Naive thymus-derived CD8-positive, alpha-beta T cell (primary cell): ENCODE results near the gene TSPAN14. TPM values are rescaled to one million over a fixed set of nuclear protein-coding genes. Genes with fewer than 3 reads are reported as not detected.

Source experiments
- ATAC-seq, 2 donors: fragments of 150-1000 bp; cut with Tn5 transposase in 1 of 2; sonication (Bioruptor Pico), chemical (Tn5 transposase) in 1 of 2; 1 replicate in 1 of 2; 2 replicates in 1 of 2; pipeline ENCODE4 v1.10.0; 2021; ENCODE audit warnings: mild to moderate bottlenecking in 2 of 2, moderate library complexity in 2 of 2
- POLR2A ChIA-PET: fragments of 350-600 bp; sonication (Branson Sonifier 250); formaldehyde crosslinking; loops from one replicate; lab custom pipeline; 2021; ENCODE audit warnings: antibody characterized with exemption; lab: Charles Lee
- DNase-seq, 10 donors: peaks; one replicate each; pipeline versions ENCODE4 v3.0.0 to v3.0.0-alpha.2; 2020 to 2022
- H3K27ac Mint-ChIP-seq, 10 donors: one replicate each; pipeline ENCODE4 v1.8.0; 2020 to 2022; ENCODE audit warnings: mild to moderate bottlenecking in 10 of 10, mixed read lengths in 10 of 10, moderate library complexity in 4 of 10, inconsistent platforms in 1 of 10
- H3K27me3 Mint-ChIP-seq, 5 donors: one replicate each; pipeline ENCODE4 v1.8.0; 2021 to 2022; ENCODE audit warnings: mixed read lengths in 5 of 5
- H3K36me3 Mint-ChIP-seq, 3 donors: one replicate each; pipeline ENCODE4 v1.8.0; 2020 to 2022; ENCODE audit warnings: mixed read lengths in 3 of 3, mild to moderate bottlenecking in 2 of 3, inconsistent platforms in 1 of 3
- H3K4me1 Mint-ChIP-seq, 4 donors: one replicate each; pipeline ENCODE4 v1.8.0; 2021 to 2022; ENCODE audit warnings: mixed read lengths in 4 of 4
- H3K4me3 Mint-ChIP-seq, 10 donors: one replicate each; pipeline ENCODE4 v1.8.0; 2020 to 2022; ENCODE audit warnings: mild to moderate bottlenecking in 10 of 10, mixed read lengths in 10 of 10, moderate library complexity in 6 of 10, inconsistent platforms in 1 of 10
- H3K9me3 Mint-ChIP-seq, 9 donors: one replicate each; pipeline ENCODE4 v1.8.0; 2020 to 2022; ENCODE audit warnings: mixed read lengths in 9 of 9, mild to moderate bottlenecking in 3 of 9, inconsistent platforms in 1 of 9, moderate library complexity in 1 of 9
- polyA plus RNA-seq, 3 donors: library from polyadenylated mRNA; unstranded; fragments of 300-500 nt; fragmentation: Illumina TruSeq; gene quantifications; one replicate each; pipeline ENCODE4 v1.2.3, GENCODE V29; 2021
- total RNA-seq, 8 experiments: library from RNA in 2 of 8; stranded (reverse) in 2 of 8; gene quantifications; one replicate each; pipeline ENCODE4 v1.2.3 and lab custom pipeline; 2021 to 2026

Gene TSPAN14
- total and polyA plus RNA-seq, 5 experiments from 2014 or later: 152 to 293 (median 163) TPM

GRCh38 chr10:80535671-80536360, 81.7 kb downstream of the TSPAN14 start:
- no peaks in the 10 kb centered on the region for H3K9me3 Mint-ChIP-seq
- POLR2A ChIA-PET: interaction anchor here (0.6 to 1.4 kb wide), 9 partner anchors 9 to 70 kb away, joined by 3 to 5 read pairs (median 4); no protein-coding TSS in a partner anchor
- peaks cover 18 to 46% (median 38%) of the 10 kb centered on the region in 4 donors for H3K4me1 Mint-ChIP-seq
- ATAC-seq: peak; percentile 84 to 86
- H3K36me3 Mint-ChIP-seq: peaks cover 0 to 7% (median 2%) of the 10 kb centered on the region in 3 donors
- H3K27ac Mint-ChIP-seq: peak overlapping the region; percentile 97 to 100 (median 99)
- no peaks in the 10 kb centered on the region for H3K27me3 Mint-ChIP-seq
- peak overlapping the region; percentile 84 to 98 (median 92) for H3K4me3 Mint-ChIP-seq
- DNase-seq: peak; percentile 54 to 83 (median 67)

- DNase-seq (no peak), ATAC-seq (no peak)
- H3K36me3 Mint-ChIP-seq: peaks cover 0 to 7% (median 2%) of the 10 kb centered on the region in 3 donors
- peaks cover 15 to 45% (median 33%) of the 10 kb centered on the region in 4 donors for H3K4me1 Mint-ChIP-seq
- peak overlapping the region; percentile 97 to 100 (median 99) for H3K27ac Mint-ChIP-seq
- POLR2A ChIA-PET: interaction anchor here (0.6 to 1.4 kb wide), 9 partner anchors 9 to 71 kb away, joined by 3 to 5 read pairs (median 4); no protein-coding TSS in a partner anchor
- H3K9me3 Mint-ChIP-seq: no peaks in the 10 kb centered on the region
- peak overlapping the region; percentile 84 to 98 (median 92) for H3K4me3 Mint-ChIP-seq
- no peaks in the 10 kb centered on the region for H3K27me3 Mint-ChIP-seq
Observed at GRCh38 chr10:80536361-80536835, 82.3 kb downstream of the TSPAN14 start.

- no peaks in the 10 kb centered on the region for H3K27me3 Mint-ChIP-seq
- peak overlapping the region; percentile 59 to 98 (median 86) for H3K4me3 Mint-ChIP-seq
- H3K4me1 Mint-ChIP-seq: peaks cover 11 to 45% (median 25%) of the 10 kb centered on the region in 4 donors
- peaks cover 0 to 6% (median 2%) of the 10 kb centered on the region in 3 donors for H3K36me3 Mint-ChIP-seq
- peak overlapping the region; percentile 52 to 99 (median 94) for H3K27ac Mint-ChIP-seq
- DNase-seq: no peak
- H3K9me3 Mint-ChIP-seq: no peaks in the 10 kb centered on the region
- POLR2A ChIA-PET: interaction anchor here (0.8 to 1.4 kb wide), 4 partner anchors 19 to 72 kb away, joined by 3 to 5 read pairs (median 4); no protein-coding TSS in a partner anchor
- ATAC-seq: no peak
Observed at GRCh38 chr10:80537086-80537735, 83.1 kb downstream of the TSPAN14 start.

GRCh38 chr10:80537736-80538480, 83.8 kb downstream of the TSPAN14 start, which contains the start of gene SH2D4B:
Gene SH2D4B (plus strand): TSS chr10:80537902. CDS start chr10:80538332, 430 bp downstream.
- Mint-ChIP-seq H3K4me1 (peaks cover 8 to 39% (median 18%) of the 10 kb centered on the region in 4 donors), H3K9me3 (no peaks in the 10 kb centered on the region), H3K27ac (peak within 1 kb of the TSS; percentile 52 to 99 (median 94)), H3K36me3 (peaks cover 0 to 2% (median 0%) of the 10 kb centered on the region in 3 donors), H3K27me3 (no peaks in the 10 kb centered on the region), H3K4me3 (peak within 1 kb of the TSS; percentile 59 to 98 (median 86))
- ATAC-seq: no peak
- peak in 1 of 10 donors; percentile 38 for DNase-seq
- POLR2A ChIA-PET: no interaction called here

GRCh38 chr10:80538481-80539185, 84.5 kb downstream of the TSPAN14 start:
- Mint-ChIP-seq H3K4me1 (peaks cover 8 to 38% (median 16%) of the 10 kb centered on the region in 4 donors), H3K4me3 (no peak overlapping the region), H3K9me3 (no peaks in the 10 kb centered on the region), H3K36me3 (peaks cover 0 to 2% (median 0%) of the 10 kb centered on the region in 3 donors), H3K27me3 (no peaks in the 10 kb centered on the region), H3K27ac (peak overlapping the region in 4 of 10 donors; percentile 29 to 72 (median 57))
- POLR2A ChIA-PET: no interaction called here
- ATAC-seq (no peak), DNase-seq (no peak)

- H3K36me3 Mint-ChIP-seq: peaks cover 0 to 2% (median 0%) of the 10 kb centered on the region in 3 donors
- ATAC-seq (no peak), DNase-seq (no peak)
- H3K4me1 Mint-ChIP-seq: peaks cover 10 to 38% (median 20%) of the 10 kb centered on the region in 4 donors
- POLR2A ChIA-PET: no interaction called here
- H3K27ac Mint-ChIP-seq: peak overlapping the region in 3 of 10 donors; percentile 33 to 63 (median 46)
- H3K27me3 Mint-ChIP-seq: no peaks in the 10 kb centered on the region
- peak overlapping the region in 1 of 10 donors; percentile 34 for H3K4me3 Mint-ChIP-seq
- H3K9me3 Mint-ChIP-seq: no peaks in the 10 kb centered on the region
Observed at GRCh38 chr10:80539421-80540031, 85.4 kb downstream of the TSPAN14 start.

- Mint-ChIP-seq H3K4me3 (no peak overlapping the region), H3K9me3 (no peaks in the 10 kb centered on the region), H3K36me3 (peaks cover 0 to 2% (median 0%) of the 10 kb centered on the region in 3 donors), H3K4me1 (peaks cover 12 to 38% (median 21%) of the 10 kb centered on the region in 4 donors), H3K27ac (peak overlapping the region in 3 of 10 donors; percentile 57 to 74 (median 63)), H3K27me3 (no peaks in the 10 kb centered on the region)
- no peak for ATAC-seq
- DNase-seq: no peak
- POLR2A ChIA-PET: no interaction called here
Observed at GRCh38 chr10:80540136-80540535, 86.0 kb downstream of the TSPAN14 start.

- H3K4me1 Mint-ChIP-seq: peaks cover 9 to 35% (median 18%) of the 10 kb centered on the region in 4 donors
- H3K27ac Mint-ChIP-seq: peak overlapping the region in 2 of 10 donors; percentile 21 to 74
- peak overlapping the region in 1 of 10 donors; percentile 63 for H3K4me3 Mint-ChIP-seq
- no peaks in the 10 kb centered on the region for H3K27me3 Mint-ChIP-seq
- no peaks in the 10 kb centered on the region for H3K9me3 Mint-ChIP-seq
- DNase-seq: no peak
- no peak for ATAC-seq
- H3K36me3 Mint-ChIP-seq: no peaks in the 10 kb centered on the region
- POLR2A ChIA-PET: no interaction called here
Observed at GRCh38 chr10:80540618-80540980, 86.5 kb downstream of the TSPAN14 start.

GRCh38 chr10:80540981-80541750, 87.1 kb downstream of the TSPAN14 start:
- Mint-ChIP-seq H3K36me3 (no peaks in the 10 kb centered on the region), H3K4me1 (peaks cover 9 to 34% (median 14%) of the 10 kb centered on the region in 4 donors), H3K27ac (peak overlapping the region in 6 of 10 donors; percentile 21 to 84 (median 70)), H3K27me3 (no peaks in the 10 kb centered on the region), H3K4me3 (peak overlapping the region in 1 of 10 donors; percentile 63), H3K9me3 (no peaks in the 10 kb centered on the region)
- DNase-seq (no peak), ATAC-seq (no peak)
- POLR2A ChIA-PET: interaction anchor here (0.6 kb wide), 1 partner anchor 18 kb away, joined by 7 read pairs; no protein-coding TSS in a partner anchor

- DNase-seq (no peak), ATAC-seq (no peak)
- H3K27ac Mint-ChIP-seq: peak overlapping the region in 1 of 10 donors; percentile 57
Observed at GRCh38 chr10:80542053-80542452, 87.9 kb downstream of the TSPAN14 start.

More at GRCh38 chr10:80542053-80542452, 87.9 kb downstream of the TSPAN14 start:
- POLR2A ChIA-PET: interaction anchor here (0.6 to 0.7 kb wide), 2 partner anchors 19 to 75 kb away, joined by 3 to 7 read pairs; no protein-coding TSS in a partner anchor
- H3K9me3 Mint-ChIP-seq: no peaks in the 10 kb centered on the region
- no peak overlapping the region for H3K4me3 Mint-ChIP-seq
- H3K36me3 Mint-ChIP-seq: no peaks in the 10 kb centered on the region
- H3K4me1 Mint-ChIP-seq: peaks cover under 1 to 31% (median 10%) of the 10 kb centered on the region in 4 donors
- peaks cover 0 to 2% (median 0%) of the 10 kb centered on the region in 5 donors for H3K27me3 Mint-ChIP-seq
